NCI-H2196 (cell line): ENCODE measurements around the gene ANKZF1.

Experiments used
- DNase-seq: peaks from one replicate; lab custom pipeline; 2025; ENCODE audit not compliant: unreplicated experiment; lab: John Stamatoyannopoulos, UW

The ANKZF1 gene

DNA sequence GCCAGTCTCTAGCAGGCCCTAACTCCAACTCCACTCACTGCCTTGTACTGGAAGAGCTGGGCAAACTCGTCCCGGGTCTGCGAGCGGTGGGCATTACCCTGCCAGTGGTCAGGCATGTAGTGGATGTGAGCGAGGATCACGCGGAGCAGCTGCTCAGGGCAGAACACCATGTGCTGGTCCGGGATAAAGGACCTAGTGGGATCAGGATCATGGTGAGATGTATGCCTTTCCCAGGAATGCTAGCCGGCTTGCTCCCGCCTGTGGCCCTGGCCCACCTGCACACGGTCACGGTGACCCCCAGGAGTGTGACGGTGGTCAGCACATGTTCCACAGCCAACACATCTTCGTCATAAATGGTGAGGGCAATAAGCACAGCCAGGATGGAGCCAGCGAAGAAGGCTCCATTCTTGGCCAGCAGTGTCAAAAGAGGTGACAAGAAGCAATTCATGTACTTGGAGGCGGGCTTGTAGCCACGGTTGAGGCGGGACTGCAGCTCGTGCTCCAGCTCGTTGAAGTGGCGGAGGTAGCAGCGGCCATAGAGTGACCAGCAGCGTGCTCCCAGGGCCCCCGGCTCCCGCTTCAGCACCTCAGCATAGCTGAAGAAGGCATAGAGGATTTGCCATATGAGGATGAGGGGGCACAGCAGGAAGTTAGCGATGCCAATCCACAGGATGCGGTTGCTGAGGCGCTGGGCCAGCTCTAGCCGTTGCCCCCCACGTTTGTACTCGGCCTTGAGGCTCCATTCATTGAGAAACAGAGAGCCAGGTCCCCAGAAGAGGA lies 5.6 kb upstream of the ANKZF1 start:
- no peak for DNase-seq

DNA sequence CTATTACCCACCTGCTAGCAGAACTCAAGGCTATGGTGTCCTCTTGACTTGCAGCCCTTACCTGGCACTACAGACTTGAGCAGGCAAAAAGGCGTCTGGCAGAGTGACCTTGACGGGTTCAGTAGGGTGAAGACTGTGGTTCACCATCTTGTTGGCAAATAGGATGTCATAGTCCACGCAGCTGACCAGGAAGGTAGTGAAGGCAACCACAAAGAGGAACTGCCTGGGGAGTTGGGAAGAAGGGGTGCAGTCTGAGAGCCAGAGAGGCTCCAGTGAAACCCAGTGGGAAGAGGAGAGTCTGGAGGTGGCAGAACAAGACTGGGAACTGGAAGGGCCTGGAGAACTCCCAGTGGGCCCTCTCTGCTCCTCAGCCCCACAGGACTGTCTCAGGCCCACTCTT lies 4.3 kb upstream of the ANKZF1 start:
- DNase-seq: no peak

DNA sequence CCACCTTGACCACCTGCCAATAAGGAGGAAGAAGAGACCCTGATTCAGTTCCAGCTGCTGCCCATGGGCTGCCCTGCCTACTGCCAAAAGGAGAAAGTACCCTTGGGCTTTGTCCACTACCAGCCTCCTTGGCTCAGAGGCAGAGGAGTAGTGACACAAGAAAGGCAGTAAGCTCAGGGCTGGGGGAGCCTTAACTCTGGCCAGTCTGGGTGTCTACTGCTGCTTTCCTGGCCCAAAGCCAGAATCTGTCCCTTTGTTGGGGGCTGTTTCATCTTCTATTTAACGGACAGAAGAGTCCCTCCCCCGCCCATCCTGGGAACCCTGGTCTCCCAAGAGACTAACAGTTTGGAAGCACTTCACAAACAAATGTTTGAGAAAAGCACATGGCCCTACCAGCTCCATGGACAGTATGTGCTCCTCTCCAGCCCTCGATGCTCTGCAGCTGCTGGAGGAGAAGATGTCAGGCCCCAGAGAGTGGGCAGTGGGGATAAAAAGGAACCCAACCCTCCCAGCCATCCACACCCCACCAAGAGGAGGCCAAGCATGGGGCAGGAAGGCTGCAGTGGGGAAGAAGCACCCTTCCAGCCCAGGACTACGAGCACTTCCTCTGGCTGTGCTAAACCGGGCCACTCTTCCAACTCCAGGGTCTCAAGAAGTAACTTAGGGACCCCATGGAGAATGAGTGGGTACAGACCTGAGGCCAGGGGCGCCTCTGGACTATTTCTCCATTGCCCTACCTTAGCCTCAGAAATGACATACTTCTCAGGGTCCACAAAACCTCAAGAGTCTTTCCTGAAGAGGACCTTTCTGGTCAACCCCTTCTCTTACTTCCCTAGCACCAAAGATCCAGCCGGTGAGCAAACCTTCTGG lies 1.3 kb upstream of the ANKZF1 start:
- no peak for DNase-seq

DNA sequence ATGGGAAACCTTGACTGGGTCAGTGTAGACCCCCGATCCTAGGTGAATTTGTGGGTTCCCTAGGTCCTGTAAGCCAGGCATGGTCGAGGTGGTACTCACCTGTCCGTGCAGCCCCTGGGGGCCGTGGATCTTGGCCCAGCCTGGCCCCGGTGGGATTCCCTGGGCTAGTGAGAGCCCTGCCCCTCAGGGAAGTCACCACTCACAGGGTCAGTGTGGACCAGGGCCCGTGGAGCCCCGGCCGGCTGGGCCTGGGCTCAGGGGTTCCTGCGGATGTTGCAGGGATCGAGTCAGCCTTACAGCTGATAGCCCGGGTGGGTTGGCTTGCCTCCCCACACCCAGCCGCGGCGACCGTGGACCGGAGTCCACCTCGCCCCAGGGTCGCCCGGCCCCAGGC lies 698 bp upstream of the ANKZF1 start:
- DNase-seq: no peak

DNA sequence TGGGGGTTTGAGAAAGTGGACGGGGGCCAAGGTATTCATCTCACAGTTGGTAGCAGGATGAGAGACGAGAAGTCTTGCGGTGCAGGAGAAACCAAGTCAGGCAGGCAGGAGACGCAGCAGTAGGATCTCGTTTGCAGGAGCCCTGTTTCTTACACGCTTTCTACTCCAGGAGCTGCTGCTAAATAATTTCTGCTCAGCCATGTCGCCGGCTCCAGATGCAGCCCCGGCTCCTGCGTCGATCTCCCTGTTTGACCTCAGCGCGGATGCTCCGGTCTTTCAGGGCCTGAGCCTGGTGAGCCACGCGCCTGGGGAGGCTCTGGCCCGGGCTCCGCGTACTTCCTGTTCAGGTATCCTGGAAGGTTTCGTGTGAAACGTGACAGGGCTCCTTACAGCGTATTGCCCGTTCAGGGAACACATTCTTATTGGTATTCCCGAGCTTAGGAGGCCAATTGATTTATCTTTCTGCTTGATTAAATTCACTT lies 494 bp downstream of the ANKZF1 start:
- DNase-seq: peak; percentile 22

DNA sequence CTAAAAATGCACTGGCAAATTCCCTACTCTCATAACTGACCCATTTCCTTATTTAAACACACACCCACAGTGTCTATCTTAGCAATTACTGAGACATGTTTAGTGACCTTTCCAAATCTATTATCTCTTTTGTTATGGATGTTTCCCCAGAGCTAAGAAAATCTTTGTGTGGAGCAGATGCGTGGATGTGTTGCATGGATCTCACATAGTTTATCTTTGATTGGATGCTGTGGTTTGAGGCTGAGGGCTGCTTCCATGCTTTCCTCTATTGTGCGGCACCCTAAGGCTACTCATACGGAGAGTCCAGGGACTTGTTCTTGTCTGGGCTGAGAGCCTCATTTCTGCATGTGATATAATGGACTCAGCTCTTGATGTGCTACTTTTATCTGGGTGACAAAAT lies 4.7 kb downstream of the ANKZF1 start:
- DNase-seq: no peak

DNA sequence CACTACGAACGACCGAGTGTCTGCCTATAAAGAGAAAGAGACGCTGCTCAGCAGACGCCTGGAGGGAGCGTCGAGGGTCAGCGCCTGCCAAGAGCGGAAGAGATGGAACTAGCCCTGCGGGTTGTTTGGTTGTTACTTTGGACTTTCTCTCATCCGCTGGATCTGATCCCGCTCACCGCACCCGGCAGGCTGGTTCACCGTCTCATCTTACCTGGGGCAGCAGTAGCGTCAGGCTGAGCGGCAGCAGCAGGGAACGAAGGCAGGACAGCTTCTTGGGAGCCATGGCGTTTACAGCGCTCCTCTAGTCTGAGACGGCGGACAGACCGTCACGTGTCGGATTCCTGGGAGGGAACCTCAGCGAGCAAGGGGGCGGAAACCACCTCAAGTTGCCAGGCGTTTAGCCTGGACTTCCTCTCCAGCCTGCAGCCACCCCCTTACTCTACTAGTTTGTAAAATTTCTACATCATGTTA lies 13.7 kb downstream of the ANKZF1 start:
- DNase-seq: no peak

DNA sequence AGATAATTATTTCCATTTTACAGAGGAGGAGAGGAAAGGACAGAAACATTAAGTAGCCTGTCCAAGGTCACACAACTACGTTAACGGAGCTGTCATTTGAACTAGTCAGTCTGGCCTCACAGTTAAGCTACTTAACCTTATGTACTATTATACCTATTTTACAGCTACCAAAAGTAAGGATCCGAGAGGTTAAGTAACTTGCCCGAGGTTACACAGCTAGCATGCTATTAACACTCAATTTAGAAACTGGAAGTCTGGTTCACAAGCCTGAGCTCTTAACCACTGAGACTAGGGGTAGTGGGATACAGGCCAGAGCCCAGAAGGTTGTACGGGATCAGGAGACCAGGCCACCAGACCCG lies 15.2 kb downstream of the ANKZF1 start:
- no peak for DNase-seq

DNA sequence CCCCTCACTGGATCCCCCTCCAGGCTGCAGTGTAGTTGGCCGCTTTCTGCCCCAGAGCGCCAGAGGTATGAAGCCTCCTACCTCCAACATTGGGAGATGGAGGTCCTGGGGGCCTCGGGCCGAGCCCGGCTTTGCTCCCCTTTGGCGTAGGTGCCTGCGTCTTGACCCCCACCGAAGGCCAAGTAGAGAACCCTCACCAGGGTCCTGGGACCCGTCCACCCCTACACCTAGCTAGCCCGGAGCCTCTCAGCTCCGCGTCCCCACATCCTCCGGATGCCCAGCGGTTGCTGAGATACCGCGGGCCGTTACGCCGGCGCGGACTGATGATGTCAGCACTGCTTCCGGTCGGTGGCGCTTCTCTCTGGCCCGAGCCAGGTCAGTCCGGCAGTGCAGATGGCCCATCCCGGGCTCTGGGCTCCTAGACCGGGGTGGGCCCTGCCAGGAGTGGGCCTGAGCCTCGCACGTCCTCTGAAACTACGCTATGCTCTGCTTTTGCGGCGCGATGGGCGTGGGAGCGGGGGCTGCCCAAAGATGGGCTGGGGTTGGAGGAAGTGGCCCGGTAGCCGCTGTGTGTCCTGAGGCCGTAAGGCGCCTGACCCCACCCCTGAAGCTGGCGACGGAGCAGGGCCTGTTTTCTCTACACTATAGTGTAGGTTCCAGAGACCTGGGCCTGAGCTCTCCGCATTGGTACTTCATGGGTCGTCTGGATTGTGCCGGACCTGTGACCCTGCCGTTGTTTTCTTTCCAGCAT lies 15.7 kb downstream of the ANKZF1 start, which contains the start of the genes GLB1L and STK16:
TSS of gene GLB1L (minus strand) at position 297 of the 751 bp plus-strand sequence. CDS start 1,871 bp downstream, outside the sequence.
TSS of gene STK16 (plus strand) at position 332 of the 751 bp plus-strand sequence. CDS start 521 bp downstream, outside the sequence.
- DNase-seq: peak; percentile 96

DNA sequence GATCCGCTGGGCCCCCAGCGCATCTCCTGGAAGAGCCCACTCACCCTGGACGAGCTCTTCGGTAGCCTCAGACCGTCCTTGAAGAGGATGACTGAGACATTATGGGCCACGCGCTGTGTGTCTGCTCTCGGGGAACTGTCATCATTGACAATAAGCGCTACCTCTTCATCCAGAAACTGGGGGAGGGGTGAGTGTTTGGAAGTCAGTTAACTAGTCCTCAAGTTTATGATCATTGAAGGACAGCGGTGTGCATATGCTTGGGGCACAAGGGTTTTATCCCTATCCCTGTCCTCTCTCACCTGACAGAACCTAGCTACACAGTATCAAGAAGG lies 16.3 kb downstream of the ANKZF1 start:
- no peak for DNase-seq

DNA sequence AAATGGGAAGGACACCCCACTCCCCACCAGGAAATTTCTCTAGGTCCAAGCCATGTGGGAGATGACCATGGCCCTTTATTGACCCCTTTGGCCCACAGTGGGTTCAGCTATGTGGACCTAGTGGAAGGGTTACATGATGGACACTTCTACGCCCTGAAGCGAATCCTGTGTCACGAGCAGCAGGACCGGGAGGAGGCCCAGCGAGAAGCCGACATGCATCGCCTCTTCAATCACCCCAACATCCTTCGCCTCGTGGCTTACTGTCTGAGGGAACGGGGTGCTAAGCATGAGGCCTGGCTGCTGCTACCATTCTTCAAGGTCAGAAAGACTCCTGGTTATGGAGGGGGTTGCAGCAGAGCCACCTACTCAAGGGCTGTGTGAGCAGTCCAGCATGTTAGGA lies 17.0 kb downstream of the ANKZF1 start:
- no peak for DNase-seq

DNA sequence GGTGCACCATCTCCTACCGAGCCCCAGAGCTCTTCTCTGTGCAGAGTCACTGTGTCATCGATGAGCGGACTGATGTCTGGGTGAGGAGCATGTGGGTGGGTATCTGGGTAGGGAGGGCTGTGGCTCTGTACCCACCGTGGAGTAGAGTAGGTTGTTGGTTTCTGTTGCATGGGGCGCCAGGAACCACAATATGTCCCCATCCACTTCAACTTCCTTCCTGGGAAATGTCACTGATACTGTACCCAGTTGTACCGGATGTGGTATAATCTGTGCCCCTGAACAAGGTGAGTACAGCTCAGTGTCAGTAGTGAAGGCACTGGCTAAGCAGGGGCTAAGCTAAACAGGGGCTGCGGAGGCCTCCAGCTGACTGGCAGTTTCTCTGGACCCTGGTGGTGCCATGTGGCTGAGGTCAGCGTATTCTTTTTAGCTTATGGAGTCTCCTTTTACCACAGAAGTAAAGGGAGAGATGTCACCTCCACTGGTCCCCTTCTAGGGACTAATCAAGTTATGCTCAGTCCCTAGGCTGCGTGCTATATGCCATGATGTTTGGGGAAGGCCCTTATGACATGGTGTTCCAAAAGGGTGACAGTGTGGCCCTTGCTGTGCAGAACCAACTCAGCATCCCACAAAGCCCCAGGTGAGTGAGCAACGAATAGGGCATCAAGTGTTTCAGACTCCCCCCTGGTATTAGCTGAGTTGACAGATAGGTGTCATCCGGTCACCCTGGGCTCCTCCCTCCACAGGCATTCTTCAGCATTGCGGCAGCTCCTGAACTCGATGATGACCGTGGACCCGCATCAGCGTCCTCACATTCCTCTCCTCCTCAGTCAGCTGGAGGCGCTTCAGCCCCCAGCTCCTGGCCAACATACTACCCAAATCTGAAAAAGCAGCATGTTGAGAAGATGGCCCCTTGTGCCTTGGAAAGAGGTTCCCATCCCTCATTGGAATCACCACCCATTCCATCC lies 18.4 kb downstream of the ANKZF1 start:
- DNase-seq: no peak

DNA sequence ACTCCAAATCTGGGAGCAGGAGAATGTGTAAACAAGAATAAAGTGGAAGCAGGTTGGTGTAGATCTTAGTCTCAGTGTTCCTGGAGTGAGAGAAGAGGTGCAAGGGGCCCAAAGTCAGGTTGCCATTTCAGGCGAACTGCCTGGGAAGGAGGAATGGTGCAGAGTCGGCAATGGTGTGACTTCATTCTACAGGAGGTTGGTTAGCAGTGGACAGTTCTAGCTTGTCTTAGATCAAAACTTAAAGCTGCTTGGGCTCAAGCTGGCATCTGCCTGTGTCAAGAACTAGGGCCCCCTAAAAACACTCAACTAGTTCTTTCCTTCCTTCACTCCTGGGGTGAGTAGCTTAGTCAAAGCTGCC lies 19.2 kb downstream of the ANKZF1 start:
- DNase-seq: no peak

DNA sequence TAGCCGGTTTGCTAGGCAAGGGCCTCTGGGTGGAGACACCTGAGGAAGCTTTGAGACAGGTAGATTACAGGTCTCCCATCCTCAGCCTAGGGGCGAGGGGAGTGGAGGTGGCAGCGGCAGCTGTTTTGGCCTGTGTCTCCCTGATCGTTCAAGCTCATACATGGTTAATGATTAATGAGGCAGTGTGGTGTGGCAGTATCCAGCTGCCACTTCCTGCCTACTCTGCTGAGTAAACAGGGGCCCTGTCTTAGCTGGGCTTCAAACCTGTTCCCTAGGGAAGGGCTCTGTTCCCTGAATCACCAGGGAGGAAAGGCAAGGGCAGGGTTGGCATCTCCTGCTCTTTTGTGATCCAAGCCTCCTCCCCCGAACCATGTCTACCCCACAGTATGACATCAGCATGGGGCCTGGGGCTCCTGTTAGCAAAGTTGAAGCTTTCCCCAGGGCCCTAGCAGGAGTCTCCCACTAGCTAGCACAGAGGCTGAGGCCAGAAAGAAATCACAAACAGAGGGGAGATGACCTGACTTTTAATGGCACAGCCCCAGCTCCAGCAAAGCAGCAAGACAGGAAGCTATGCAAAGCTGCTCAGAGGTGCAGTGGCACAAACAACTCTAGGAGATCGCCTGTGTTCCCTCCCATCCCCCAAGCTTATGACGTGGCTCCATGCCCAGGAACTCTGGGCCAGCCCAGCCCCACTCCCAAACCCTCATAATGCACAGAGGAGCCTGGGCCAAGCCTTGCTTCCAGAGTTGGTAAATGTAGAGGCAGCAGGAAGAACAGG lies 19.8 kb downstream of the ANKZF1 start:
- DNase-seq: peak; percentile 92

DNA sequence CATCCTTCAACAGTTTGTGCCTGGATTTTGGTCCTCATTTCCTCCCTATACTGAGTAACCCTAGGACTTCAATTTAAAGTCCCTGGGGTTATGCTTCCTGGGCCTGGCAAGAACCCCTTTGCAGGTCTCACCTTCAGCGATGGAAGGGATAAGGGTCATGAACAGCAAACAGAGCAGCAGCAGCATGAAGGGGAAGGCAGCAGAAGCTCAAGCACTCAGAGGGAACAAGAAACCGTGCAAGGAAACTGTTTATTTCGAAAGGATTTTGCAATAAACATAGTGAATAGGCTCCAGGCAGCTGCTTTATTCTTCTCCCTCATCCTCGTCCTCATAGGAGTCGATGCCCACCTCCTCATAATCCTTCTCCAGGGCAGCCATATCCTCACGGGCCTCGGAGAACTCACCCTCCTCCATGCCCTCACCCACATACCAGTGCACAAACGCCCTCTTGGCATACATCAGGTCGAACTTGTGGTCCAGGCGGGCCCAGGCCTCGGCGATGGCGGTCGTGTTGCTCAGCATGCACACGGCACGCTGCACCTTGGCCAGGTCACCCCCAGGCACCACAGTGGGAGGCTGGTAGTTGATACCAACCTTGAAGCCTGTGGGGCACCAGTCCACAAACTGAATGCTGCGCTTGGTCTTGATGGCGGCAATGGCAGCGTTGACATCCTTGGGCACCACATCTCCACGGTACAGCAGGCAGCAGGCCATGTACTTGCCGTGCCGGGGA lies 20.6 kb downstream of the ANKZF1 start:
- DNase-seq: no peak

DNA sequence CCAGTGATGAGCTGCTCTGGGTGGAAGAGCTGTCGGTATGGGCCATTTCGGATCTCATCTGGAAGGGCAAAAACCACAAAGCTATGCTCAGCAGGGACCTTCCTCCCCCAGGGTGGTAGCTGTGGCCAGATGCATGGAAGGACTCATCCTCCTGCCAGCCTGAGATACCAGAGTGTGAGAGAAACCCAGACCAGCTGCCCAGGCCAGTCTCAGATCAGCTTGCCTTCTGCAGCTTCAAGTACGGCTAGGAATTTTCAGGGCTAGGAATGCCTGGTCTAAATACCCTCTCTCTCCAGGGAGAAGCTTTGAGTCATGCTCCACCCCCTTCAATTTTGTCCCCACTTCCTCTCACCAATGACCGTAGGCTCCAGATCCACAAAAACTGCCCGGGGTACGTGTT lies 22.1 kb downstream of the ANKZF1 start:
- DNase-seq: no peak

DNA sequence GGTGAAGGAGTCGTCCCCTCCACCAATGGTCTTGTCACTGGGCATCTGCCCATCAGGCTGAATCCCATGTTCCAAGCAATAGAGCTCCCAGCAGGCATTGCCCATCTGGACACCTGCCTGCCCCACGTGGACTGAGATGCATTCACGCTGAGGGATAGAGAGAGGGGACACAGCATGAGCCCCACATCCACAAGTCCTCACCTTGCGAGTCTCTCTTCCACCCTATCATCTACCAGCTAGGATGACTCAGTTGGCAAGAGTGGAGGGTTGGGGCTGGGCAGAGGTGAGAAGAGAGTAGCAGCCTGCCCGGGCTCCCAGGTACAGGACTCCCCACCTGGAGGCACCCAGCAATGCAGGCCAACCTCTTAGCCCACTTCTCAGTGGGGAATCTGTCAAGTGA lies 22.5 kb downstream of the ANKZF1 start:
- no peak for DNase-seq

DNA sequence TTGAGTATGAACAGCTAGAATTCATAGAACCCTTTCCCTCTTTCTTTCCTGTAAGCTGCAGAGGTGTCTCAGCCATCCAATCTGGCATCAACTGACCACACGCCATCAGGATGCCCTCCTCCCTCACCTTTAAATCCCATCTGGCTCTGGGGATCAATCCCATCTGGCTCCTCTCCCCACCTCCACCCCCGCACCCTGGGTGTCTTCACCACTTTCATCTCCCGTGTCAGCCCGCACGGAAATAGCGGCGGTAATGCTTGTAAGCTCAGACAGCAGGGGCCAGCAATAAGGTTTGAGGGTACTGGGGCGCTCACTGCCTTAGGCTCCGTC lies 22.9 kb downstream of the ANKZF1 start:
- DNase-seq: no peak
